Measurements from ENCODE around the gene TRIM39.

DNA sequence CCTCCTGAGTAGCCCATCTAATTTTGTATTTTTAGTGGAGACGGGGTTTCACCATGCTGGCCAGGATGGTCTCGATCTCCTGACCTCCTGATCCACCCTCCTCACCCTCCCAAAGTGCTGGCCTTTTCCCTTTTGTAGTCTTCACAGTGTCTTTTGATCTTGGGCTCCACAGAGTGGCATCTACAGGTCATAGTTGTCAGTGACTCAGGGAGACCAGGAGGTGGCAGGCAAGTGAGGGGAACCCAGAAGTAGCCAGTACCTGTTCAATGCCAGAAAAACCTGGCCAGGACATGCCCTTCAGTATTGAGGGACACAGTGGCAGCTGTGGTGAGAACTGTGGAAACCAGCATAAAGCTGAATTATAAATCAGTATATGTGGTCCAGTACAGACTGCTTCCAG lies 37.9 kb downstream of the TRIM39 start:
- TF ChIP-seq EZH2phosphoT487 (IDR thresholded peaks at IDR 0.05; ENCODE audit: insufficient read depth, low read depth) (no peak), EZH2 (IDR thresholded peaks at IDR 0.05; ENCODE audit: insufficient read depth, poor library complexity, severe bottlenecking) (no peak)

Data from GM23248 (cell line).